Measurements from ENCODE around the gene CROCC2.

CROCC2 gene

GRCh38 chr2:240933966-240934700 is 28.0 kb downstream of the CROCC2 start:
- no peak for DNase-seq (ENCODE audit: low read depth in 2 of 2)

- no peak for DNase-seq (ENCODE audit: low read depth in 2 of 2)
Observed at GRCh38 chr2:240934701-240935102, 28.6 kb downstream of the CROCC2 start.

GRCh38 chr2:240935103-240935876 is 29.2 kb downstream of the CROCC2 start:
- DNase-seq (ENCODE audit: low read depth in 2 of 2), result no peak

- no peak for DNase-seq (ENCODE audit: low read depth in 2 of 2)
Observed at GRCh38 chr2:240936106-240936505, 30.0 kb downstream of the CROCC2 start.

- DNase-seq (ENCODE audit: low read depth in 2 of 2), result no peak
Observed at GRCh38 chr2:240946046-240946445, 39.9 kb downstream of the CROCC2 start.

GRCh38 chr2:240946654-240947053 is 40.5 kb downstream of the CROCC2 start:
- no peak for DNase-seq (ENCODE audit: low read depth in 2 of 2)

- no peak for DNase-seq (ENCODE audit: low read depth in 2 of 2)
Observed at GRCh38 chr2:240947176-240947575, 41.0 kb downstream of the CROCC2 start.

- DNase-seq (ENCODE audit: low read depth in 2 of 2), result no peak
Observed at GRCh38 chr2:240947607-240948006, 41.5 kb downstream of the CROCC2 start.

- no peak for DNase-seq (ENCODE audit: low read depth in 2 of 2)
Observed at GRCh38 chr2:240948086-240948485, 42.0 kb downstream of the CROCC2 start.

GRCh38 chr2:240948905-240949790 is 43.0 kb downstream of the CROCC2 start:
- DNase-seq (ENCODE audit: low read depth in 2 of 2), result no peak

GRCh38 chr2:240949791-240950705 is 43.9 kb downstream of the CROCC2 start:
- DNase-seq (ENCODE audit: low read depth in 2 of 2), result no peak

GRCh38 chr2:240951045-240951594 is 45.0 kb downstream of the CROCC2 start:
- no peak for DNase-seq (ENCODE audit: low read depth in 2 of 2)

GRCh38 chr2:240952496-240953246 is 46.5 kb downstream of the CROCC2 start:
- no peak for DNase-seq (ENCODE audit: low read depth in 2 of 2)

- no peak for DNase-seq (ENCODE audit: low read depth in 2 of 2)
Observed at GRCh38 chr2:240953426-240954410, 47.6 kb downstream of the CROCC2 start.

- no peak for DNase-seq (ENCODE audit: low read depth in 2 of 2)
Observed at GRCh38 chr2:240954436-240955305, 48.5 kb downstream of the CROCC2 start.

- no peak for DNase-seq (ENCODE audit: low read depth in 2 of 2)
Observed at GRCh38 chr2:240955306-240956170, 49.4 kb downstream of the CROCC2 start.

Measured in stimulated activated CD4-positive, alpha-beta T cell treated with anti-CD3 and anti-CD28 coated beads, Interleukin-15, amount 100 ng/mL, for 48 hours (primary cell).